Adrenal gland (tissue), 12 donors: Measurements from ENCODE around the gene LYPD6. TPM values are rescaled to one million over a fixed set of nuclear protein-coding genes. Genes with fewer than 3 reads are reported as not detected.

Source experiments
- DNase-seq, 7 donors: peaks; one replicate each; pipeline ENCODE4 v3.0.0-alpha.2; 2019 to 2020
- H3K27ac ChIP-seq, 5 donors: fragments of 200-600 bp; sonication (generic) in 4 of 5; 1 replicate in 3 of 5; 2 replicates in 2 of 5; pipeline versions ENCODE4 v1.5.1 to v1.8.0; 2016 to 2020; ENCODE audit warnings: mild to moderate bottlenecking in 1 of 5
- H3K27me3 ChIP-seq: fragments of 200-600 bp; 2 replicates; pipeline ENCODE4 v1.8.0; 2021
- H3K36me3 ChIP-seq, 2 donors: fragments of 200-600 bp; replicated peaks in 1 of 2; 1 replicate in 1 of 2; 2 replicates in 1 of 2; pipeline versions ENCODE4 v1.5.1 to v1.8.0; 2018 to 2022
- H3K4me1 ChIP-seq, 2 donors: fragments of 200-600 bp; replicated peaks in 1 of 2; 1 replicate in 1 of 2; 2 replicates in 1 of 2; pipeline versions ENCODE4 v1.5.1 to v1.8.0; 2018 to 2021
- H3K4me3 ChIP-seq, 4 donors: fragments of 200-600 bp; sonication (generic) in 3 of 4; one replicate each; pipeline ENCODE4 v1.5.1; 2016 to 2018
- H3K9me3 ChIP-seq, 3 donors: fragments of 200-600 bp; sonication (generic) in 1 of 3; replicated peaks in 1 of 3; 1 replicate in 2 of 3; 2 replicates in 1 of 3; pipeline versions ENCODE4 v1.5.1 to v1.8.0; 2016 to 2021
- CTCF ChIP-seq, 6 experiments: fragments of 450-650 bp in 4 of 6; fragments of 200-600 bp in 2 of 6; sonication (generic) in 1 of 6; IDR thresholded peaks; 1 replicate in 5 of 6; 2 replicates in 1 of 6; pipeline versions ENCODE4 v1.5.1 to v1.8.0; 2016 to 2021; ENCODE audit warnings: antibody characterized with exemption in 6 of 6, mild to moderate bottlenecking in 2 of 6, moderate library complexity in 1 of 6
- POLR2A ChIP-seq, 2 donors: fragments of 450-650 bp; IDR thresholded peaks; one replicate each; pipeline ENCODE4 v1.6.1; 2017; ENCODE audit warnings: antibody characterized with exemption in 2 of 2, mild to moderate bottlenecking in 2 of 2, moderate library complexity in 1 of 2
- WGBS, 4 donors: extraction: QIAGEN DNeasy Blood & Tissue Kit in 2 of 4; methylation state at CpG; one replicate each; pipeline versions ENCODE4 v1.1.5 to v1.1.7; 2013 to 2017; 5-methylcytosine and 5-hydroxymethylcytosine counted together
- intact Hi-C, 2 donors: fragments of 100-400 bp; cut with DNase I; formaldehyde crosslinking; loops; one replicate each; pipeline versions ENCODE4 v1.14.1 to v1.15.0; 2022 to 2023
- polyA plus RNA-seq, 3 donors: library from polyadenylated mRNA; stranded (reverse); fragments of 200-250 nt in 2 of 3; fragments of 350-450 nt in 1 of 3; fragmentation: Illumina TruSeq in 1 of 3; extraction: RNeasy Lipid Tissue Mini Kit (QIAGEN cat#74804) in 1 of 3; gene quantifications; one replicate each; pipeline ENCODE4 v1.2.3, GENCODE V29; 2013 to 2014
- total RNA-seq, 9 donors: library from RNA; depleted of rRNA in 4 of 9; stranded (reverse); fragments of >200 nt in 4 of 9; fragments of 120-200 nt in 1 of 9; fragmentation: NEBNext Ultra II Directional in 1 of 9; extraction: Animal tissue kit (Norgen Biotek cat#: 25700) in 1 of 9; gene quantifications; one replicate each; pipeline versions ENCODE4 v1.1.0 to v1.2.4, GENCODE V29; 2013 to 2023
- donor health status: healthy with polysubstance abuse.
- donor health status: Bipolar disorder and iron deficiency.
- donor health status: DM: yes; HTN: yes; CAD: no.
- donor health status: DM: no; HTN: no; CAD: no.
- donor health status: DM: no; HTN: no; CAD: no.
- donor health status: DM: yes; HTN: yes; CAD: no.

The LYPD6 gene
- total and polyA plus RNA-seq, 12 donors = 0.06 to 1.2 (median 0.16) TPM; not detected in 4

GRCh38 chr2:149346272-149346671 lies 15.9 kb downstream of the LYPD6 start:
- Histone ChIP-seq H3K36me3 (no peaks in the 10 kb centered on the region), H3K4me1 (no peaks in the 10 kb centered on the region), H3K4me3 (no peak overlapping the region), H3K27ac (no peak overlapping the region), H3K27me3 (no peaks in the 10 kb centered on the region), H3K9me3 (no peaks in the 10 kb centered on the region)
- whole genome bisulfite sequencing, 4 donors = 61 to 75% (median 66%) methylated on average over 2 of the region's 2 CpGs
- DNase-seq = no peak
- intact Hi-C loops = no loop called here
- TF ChIP-seq CTCF (IDR thresholded peaks at IDR 0.05) (no peak), POLR2A (IDR thresholded peaks at IDR 0.05) (no peak)

DNA sequence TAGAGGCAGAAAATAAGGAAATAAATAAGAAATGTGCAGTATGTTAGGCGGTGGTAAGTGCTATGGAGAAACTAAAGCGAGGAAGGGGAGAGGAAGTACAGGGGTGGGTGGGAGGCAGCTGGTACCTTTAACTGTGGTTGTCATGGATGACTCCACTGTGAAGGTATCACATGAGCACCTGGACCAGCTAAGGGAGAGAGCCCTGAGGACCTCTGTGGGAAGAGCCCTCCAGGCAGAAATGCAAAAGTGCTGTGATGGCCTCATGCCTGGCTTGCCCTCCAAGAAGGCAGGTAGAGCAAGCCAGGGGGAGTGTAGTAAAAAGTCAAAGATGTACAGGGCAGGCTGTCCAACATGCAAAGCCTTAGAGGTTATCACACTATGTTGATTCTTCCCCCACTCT lies 17.9 kb downstream of the LYPD6 start:
- WGBS, 4 donors = 85 to 94% (median 90%) methylated on average over 2 of the region's 2 CpGs
- Histone ChIP-seq H3K9me3 (no peaks in the 10 kb centered on the region), H3K27ac (no peak overlapping the region), H3K4me1 (no peaks in the 10 kb centered on the region), H3K4me3 (no peak overlapping the region), H3K27me3 (no peaks in the 10 kb centered on the region), H3K36me3 (no peaks in the 10 kb centered on the region)
- TF ChIP-seq POLR2A (IDR thresholded peaks at IDR 0.05) (no peak), CTCF (IDR thresholded peaks at IDR 0.05) (no peak)
- no peak for DNase-seq
- intact Hi-C loops = no loop called here

DNA sequence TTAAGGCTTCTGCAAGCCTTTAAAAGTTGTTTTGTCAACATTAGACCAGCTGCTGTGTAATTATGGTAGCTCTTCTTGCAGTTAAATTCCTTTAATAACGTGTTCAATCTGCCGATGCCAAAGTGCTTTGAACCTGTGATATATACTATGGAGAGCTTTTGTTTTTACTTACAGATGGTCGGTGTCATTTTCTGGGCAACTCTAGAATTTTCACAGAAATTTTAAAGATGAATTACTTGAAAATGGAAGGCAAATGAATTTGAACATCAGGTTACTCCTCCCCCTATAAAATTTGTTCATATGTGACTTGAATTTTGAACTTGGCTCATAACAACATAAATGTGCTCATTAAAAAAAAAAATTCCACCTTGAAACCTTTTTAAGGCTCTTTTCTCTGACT lies 23.0 kb downstream of the LYPD6 start:
- no peak for DNase-seq
- Histone ChIP-seq H3K36me3 (no peaks in the 10 kb centered on the region), H3K27ac (no peak overlapping the region), H3K27me3 (no peaks in the 10 kb centered on the region), H3K4me3 (no peak overlapping the region), H3K4me1 (no peaks in the 10 kb centered on the region), H3K9me3 (no peaks in the 10 kb centered on the region)
- TF ChIP-seq CTCF (IDR thresholded peaks at IDR 0.05) (no peak), POLR2A (IDR thresholded peaks at IDR 0.05) (no peak)
- intact Hi-C loops = no loop called here
- WGBS, 4 donors = 72 to 91% (median 80%) methylated on average over 3 of the region's 3 CpGs

- WGBS, 4 donors = 73 to 85% (median 77%) methylated on average over 4 of the region's 4 CpGs
These were observed 25.5 kb downstream of the LYPD6 start for GRCh38 chr2:149355716-149356422.

More at GRCh38 chr2:149355716-149356422, 25.5 kb downstream of the LYPD6 start:
- intact Hi-C loops = no loop called here
- no peaks in the 10 kb centered on the region for H3K36me3 ChIP-seq
- no peak for DNase-seq
- H3K27ac ChIP-seq = no peak overlapping the region
- no peaks in the 10 kb centered on the region for H3K27me3 ChIP-seq
- H3K4me3 ChIP-seq = no peak overlapping the region
- H3K4me1 ChIP-seq = no peaks in the 10 kb centered on the region
- TF ChIP-seq CTCF (IDR thresholded peaks at IDR 0.05) (no peak), POLR2A (IDR thresholded peaks at IDR 0.05) (no peak)
- no peaks in the 10 kb centered on the region for H3K9me3 ChIP-seq
